Activated T-helper 1 cell treated with anti-CD3 and anti-CD28 coated beads, Interleukin-2, amount 50 U/mL, for 16 hours (primary cell): ENCODE data around the gene CABLES1.

ENCODE experiments used
- DNase-seq, 2 donors: peaks; one replicate each; pipeline ENCODE4 v3.0.0-alpha.2; 2020; ENCODE audit warnings: low read depth in 1 of 2, low spot score in 1 of 2

CABLES1 gene

GRCh38 chr18:23113576-23113975 lies 21.7 kb upstream of the CABLES1 start:
- no peak for DNase-seq

- no peak for DNase-seq
These were observed 21.0 kb upstream of the CABLES1 start for GRCh38 chr18:23114171-23114881.

- no peak for DNase-seq
These were observed 20.4 kb upstream of the CABLES1 start for GRCh38 chr18:23114911-23115310.

- no peak for DNase-seq
These were observed 19.6 kb upstream of the CABLES1 start for GRCh38 chr18:23115683-23116096.

GRCh38 chr18:23121133-23121532 lies 14.2 kb upstream of the CABLES1 start:
- no peak for DNase-seq

- DNase-seq, result no peak
These were observed 12.7 kb upstream of the CABLES1 start for GRCh38 chr18:23122334-23123229.

GRCh38 chr18:23126376-23127056 lies 8.8 kb upstream of the CABLES1 start:
- no peak for DNase-seq

- no peak for DNase-seq
These were observed 8.2 kb upstream of the CABLES1 start for GRCh38 chr18:23127090-23127489.

- no peak for DNase-seq
These were observed 5.8 kb upstream of the CABLES1 start for GRCh38 chr18:23129355-23130002.

GRCh38 chr18:23131693-23132319 lies 3.5 kb upstream of the CABLES1 start:
- peak in 1 of 2 donors; percentile 26 for DNase-seq

- no peak for DNase-seq
These were observed 1.2 kb upstream of the CABLES1 start for GRCh38 chr18:23133860-23134779.

GRCh38 chr18:23135550-23136325 lies 453 bp downstream of the CABLES1 start:
- no peak for DNase-seq

- DNase-seq, result no peak
These were observed 1.2 kb downstream of the CABLES1 start for GRCh38 chr18:23136326-23137096.

GRCh38 chr18:23137097-23137635 lies 1.9 kb downstream of the CABLES1 start:
- DNase-seq, result no peak

- DNase-seq, result no peak
These were observed 2.5 kb downstream of the CABLES1 start for GRCh38 chr18:23137788-23138216.

GRCh38 chr18:23138471-23138870 lies 3.2 kb downstream of the CABLES1 start:
- DNase-seq, result no peak

GRCh38 chr18:23141104-23141999 lies 6.1 kb downstream of the CABLES1 start:
- DNase-seq, result no peak
